Measurements from ENCODE around the gene BLACAT1.
"Not testable (repeated sequence)": the region's sequence is repeated elsewhere in the genome, so short reads cannot be mapped to it uniquely, and the experiment has no call there.

BLACAT1 gene

DNA sequence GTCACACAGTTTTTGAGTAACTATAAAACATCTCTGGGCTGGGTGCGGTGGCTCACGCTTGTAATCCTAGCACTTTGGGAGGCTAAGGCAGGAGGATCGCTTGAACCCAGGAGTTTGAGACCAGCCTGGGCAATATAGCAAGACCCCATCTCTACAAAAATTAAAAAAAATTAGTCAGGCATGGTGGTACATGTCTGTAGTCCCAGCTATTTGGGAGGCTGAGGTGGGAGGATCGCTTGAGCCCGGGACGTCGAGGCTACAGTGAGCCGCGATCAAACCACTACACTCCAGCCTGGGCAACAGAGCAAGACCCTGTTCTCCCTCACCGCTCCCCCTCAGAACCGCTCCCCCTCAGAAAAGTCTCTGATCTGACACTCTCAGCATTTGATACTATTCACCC is 26.7 kb upstream of the BLACAT1 start:
- H3K27ac ChIP-seq (ENCODE audit: low read depth, low read length); H3K9ac ChIP-seq (ENCODE audit: low read length); H3K4me3 ChIP-seq (ENCODE audit: low read depth, low read length); H3K36me3 ChIP-seq (ENCODE audit: control insufficient read depth, insufficient read depth, low read length); H3K9me3 ChIP-seq (ENCODE audit: control insufficient read depth, insufficient read depth, low read depth, low read length): not testable (repeated sequence)
- Histone ChIP-seq H3K4me1 (ENCODE audit: control insufficient read depth, insufficient read depth, low read length) (peaks cover 37% of the 10 kb centered on the region), H3K27me3 (ENCODE audit: control insufficient read depth, insufficient read depth, low read length) (peaks cover 11% of the 10 kb centered on the region; the same call in 1 of the 2 replicates)

DNA sequence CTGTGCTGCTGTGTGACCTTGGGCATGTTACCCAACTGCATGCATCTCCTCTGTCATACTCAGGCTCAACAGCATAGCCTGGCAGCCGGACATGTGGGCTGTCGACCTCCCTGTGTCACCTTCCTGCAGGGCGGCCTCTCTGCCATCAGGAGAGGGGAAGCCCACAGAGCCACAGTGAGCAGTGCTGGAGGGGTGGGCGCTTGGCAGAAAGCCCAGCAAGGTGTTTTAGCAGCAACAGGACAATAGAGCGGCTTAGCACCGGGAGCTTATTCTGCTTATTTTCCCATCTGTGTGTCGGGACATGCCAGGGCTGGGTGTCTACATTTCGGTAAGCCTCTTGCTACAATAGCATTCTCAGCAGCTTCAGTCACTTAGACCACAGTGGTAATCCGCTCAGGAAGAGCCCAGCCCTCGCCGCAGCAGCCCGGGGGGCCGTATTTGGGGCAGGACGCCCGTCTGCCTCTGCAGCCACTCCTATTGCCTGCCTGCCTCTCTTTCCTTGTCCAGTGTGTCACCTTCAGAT is 25.8 kb upstream of the BLACAT1 start:
- Histone ChIP-seq H3K9me3 (ENCODE audit: control insufficient read depth, insufficient read depth, low read depth, low read length) (no peaks in the 10 kb centered on the region), H3K4me3 (ENCODE audit: low read depth, low read length) (no peak overlapping the region), H3K36me3 (ENCODE audit: control insufficient read depth, insufficient read depth, low read length) (no peaks in the 10 kb centered on the region), H3K9ac (ENCODE audit: low read length) (no peak overlapping the region), H3K27me3 (ENCODE audit: control insufficient read depth, insufficient read depth, low read length) (peaks cover 11% of the 10 kb centered on the region; the same call in 1 of the 2 replicates), H3K27ac (ENCODE audit: low read depth, low read length) (no peak overlapping the region), H3K4me1 (ENCODE audit: control insufficient read depth, insufficient read depth, low read length) (peaks cover 46% of the 10 kb centered on the region)

DNA sequence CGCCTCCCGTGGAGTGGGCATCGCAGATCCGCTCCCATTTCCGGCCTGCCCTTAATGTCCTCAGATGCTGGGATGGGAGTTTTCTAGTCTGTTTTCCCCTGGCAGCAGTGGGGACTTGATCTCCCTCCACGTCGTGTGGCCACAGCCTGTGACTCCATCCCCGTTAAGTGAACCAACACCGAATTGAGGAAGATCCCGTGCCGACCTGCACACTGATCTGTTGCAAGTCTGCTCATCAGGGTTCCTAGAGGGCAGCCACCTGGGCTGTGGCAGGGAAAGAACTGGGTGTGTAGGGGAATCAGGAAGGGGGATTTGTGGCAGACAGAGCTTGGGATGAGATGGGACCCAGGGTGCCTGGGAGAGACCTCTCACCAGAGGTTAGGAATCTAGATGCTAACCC is 25.4 kb upstream of the BLACAT1 start:
- Histone ChIP-seq H3K9ac (ENCODE audit: low read length) (no peak overlapping the region), H3K27ac (ENCODE audit: low read depth, low read length) (no peak overlapping the region), H3K9me3 (ENCODE audit: control insufficient read depth, insufficient read depth, low read depth, low read length) (no peaks in the 10 kb centered on the region), H3K4me3 (ENCODE audit: low read depth, low read length) (no peak overlapping the region), H3K4me1 (ENCODE audit: control insufficient read depth, insufficient read depth, low read length) (peaks cover 47% of the 10 kb centered on the region), H3K36me3 (ENCODE audit: control insufficient read depth, insufficient read depth, low read length) (no peaks in the 10 kb centered on the region), H3K27me3 (ENCODE audit: control insufficient read depth, insufficient read depth, low read length) (peaks cover 11% of the 10 kb centered on the region; the same call in 1 of the 2 replicates)

DNA sequence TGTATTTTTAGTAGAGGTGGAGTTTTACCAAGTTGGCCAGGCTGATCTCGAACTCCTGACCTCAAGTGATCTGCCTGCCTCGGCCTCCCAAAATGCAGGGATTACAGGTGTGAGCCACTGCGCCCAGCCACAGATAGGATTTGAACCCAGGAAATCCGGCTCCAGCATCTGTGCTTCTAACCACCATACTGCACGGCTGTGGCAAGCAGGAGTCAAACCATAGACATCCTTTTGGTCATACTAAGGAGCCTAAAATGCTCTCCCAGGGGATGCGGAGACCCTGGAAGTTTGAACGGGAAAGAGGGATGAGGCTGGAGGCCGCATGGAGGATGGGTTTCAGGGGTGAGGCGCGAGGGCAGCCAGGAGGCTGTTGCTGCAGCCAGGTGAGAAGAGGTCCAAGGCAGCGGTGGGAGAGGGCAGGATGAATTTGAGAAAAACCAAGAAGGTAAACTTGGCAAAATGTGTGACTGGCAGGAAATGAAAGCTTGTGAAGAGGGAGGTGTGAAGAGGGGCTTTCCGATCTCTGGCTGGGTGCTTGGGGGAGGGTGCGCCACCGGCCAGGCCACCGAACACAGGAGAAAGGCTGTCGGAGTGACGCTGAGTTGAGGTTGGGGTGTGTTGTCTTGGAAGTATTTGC is 24.6 kb upstream of the BLACAT1 start:
- Histone ChIP-seq H3K4me3 (ENCODE audit: low read depth, low read length) (no peak overlapping the region), H3K27me3 (ENCODE audit: control insufficient read depth, insufficient read depth, low read length) (peaks cover 11% of the 10 kb centered on the region; the same call in 1 of the 2 replicates), H3K9me3 (ENCODE audit: control insufficient read depth, insufficient read depth, low read depth, low read length) (peaks cover 7% of the 10 kb centered on the region), H3K9ac (ENCODE audit: low read length) (no peak overlapping the region), H3K27ac (ENCODE audit: low read depth, low read length) (no peak overlapping the region), H3K4me1 (ENCODE audit: control insufficient read depth, insufficient read depth, low read length) (peaks cover 47% of the 10 kb centered on the region), H3K36me3 (ENCODE audit: control insufficient read depth, insufficient read depth, low read length) (no peaks in the 10 kb centered on the region)

DNA sequence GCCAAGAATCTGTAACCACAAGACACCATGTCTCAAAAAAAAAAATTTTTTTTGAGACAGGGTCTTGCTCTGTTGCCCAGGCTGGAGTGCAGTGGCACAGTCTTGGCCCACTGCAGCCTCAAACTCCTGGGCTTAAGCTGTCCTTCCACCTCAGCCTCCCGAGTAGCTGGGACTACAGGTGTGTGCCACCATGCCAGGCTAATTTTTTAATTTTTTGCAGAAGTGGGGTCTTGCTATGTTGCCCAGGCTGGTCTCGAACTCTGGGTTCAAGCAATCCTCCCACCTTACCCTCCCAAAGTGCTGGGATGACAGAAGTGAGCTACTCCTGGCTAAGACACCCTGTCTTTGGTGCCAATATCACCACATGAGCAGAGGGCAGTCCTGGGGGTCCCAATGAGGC is 23.1 kb upstream of the BLACAT1 start:
- H3K27me3 ChIP-seq (ENCODE audit: control insufficient read depth, insufficient read depth, low read length): peaks cover 11% of the 10 kb centered on the region; the same call in 1 of the 2 replicates
- not testable (repeated sequence) for H3K4me3 ChIP-seq (ENCODE audit: low read depth, low read length); H3K36me3 ChIP-seq (ENCODE audit: control insufficient read depth, insufficient read depth, low read length); H3K27ac ChIP-seq (ENCODE audit: low read depth, low read length); H3K9ac ChIP-seq (ENCODE audit: low read length)
- peaks cover 42% of the 10 kb centered on the region for H3K4me1 ChIP-seq (ENCODE audit: control insufficient read depth, insufficient read depth, low read length)
- peaks cover 16% of the 10 kb centered on the region for H3K9me3 ChIP-seq (ENCODE audit: control insufficient read depth, insufficient read depth, low read depth, low read length)

DNA sequence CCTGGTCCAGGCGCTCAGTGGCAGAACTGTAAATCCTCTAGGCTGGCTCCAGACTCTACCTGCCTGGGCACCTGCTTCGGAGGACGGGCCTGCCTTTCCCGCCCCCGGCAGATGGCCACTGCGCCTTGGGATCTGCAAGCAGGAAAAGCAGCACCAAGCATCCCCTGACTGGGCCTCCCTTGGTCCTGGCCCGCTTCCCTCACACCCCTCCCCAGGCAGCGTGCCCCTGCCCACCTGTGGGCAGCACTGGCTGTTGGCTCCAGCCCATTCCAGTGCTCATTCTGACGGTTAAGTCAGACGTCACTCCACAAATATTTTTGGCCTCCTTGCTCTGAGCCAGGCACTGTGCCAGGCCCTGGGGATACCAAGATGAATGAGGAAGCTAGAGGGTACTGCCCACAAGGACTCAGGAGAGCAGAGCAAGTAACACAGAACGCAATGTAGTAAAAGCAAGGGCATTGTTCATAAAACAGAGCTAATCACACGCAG is 22.0 kb upstream of the BLACAT1 start:
- Histone ChIP-seq H3K4me1 (ENCODE audit: control insufficient read depth, insufficient read depth, low read length) (peaks cover 41% of the 10 kb centered on the region), H3K4me3 (ENCODE audit: low read depth, low read length) (no peak overlapping the region), H3K36me3 (ENCODE audit: control insufficient read depth, insufficient read depth, low read length) (no peaks in the 10 kb centered on the region), H3K27me3 (ENCODE audit: control insufficient read depth, insufficient read depth, low read length) (peaks cover 11% of the 10 kb centered on the region; the same call in 1 of the 2 replicates), H3K9me3 (ENCODE audit: control insufficient read depth, insufficient read depth, low read depth, low read length) (peaks cover 16% of the 10 kb centered on the region), H3K27ac (ENCODE audit: low read depth, low read length) (no peak overlapping the region), H3K9ac (ENCODE audit: low read length) (no peak overlapping the region)

DNA sequence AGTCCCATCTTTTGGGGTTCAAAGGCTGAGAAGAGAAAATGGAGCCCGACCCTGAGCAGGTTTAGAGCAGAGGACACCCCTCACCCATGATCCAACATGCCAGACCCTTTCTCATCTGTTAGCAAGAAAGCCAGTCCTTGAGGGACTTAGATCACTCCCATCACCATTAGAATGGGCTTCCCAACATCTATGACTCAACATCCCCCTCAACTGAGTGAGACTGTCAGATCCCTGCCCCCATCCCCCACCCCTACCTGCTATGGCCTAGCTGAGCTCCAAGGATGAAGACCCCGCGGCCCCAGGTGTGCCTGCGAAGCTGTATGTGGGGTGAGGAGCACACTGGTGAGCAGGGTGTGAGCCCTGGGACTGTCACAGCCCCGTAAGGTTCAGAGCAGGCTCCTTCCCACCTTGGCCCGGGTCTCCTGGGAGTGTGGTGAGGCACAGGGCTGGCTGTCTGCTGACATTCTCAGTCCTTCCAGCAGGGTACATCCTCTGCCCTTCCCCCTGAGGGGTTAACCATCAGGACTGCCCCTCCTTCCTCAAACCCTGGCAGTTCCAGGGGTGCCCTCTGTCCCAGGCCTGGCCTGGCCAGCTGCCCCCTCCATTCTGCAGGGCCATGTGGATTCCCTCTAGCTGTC is 21.4 kb upstream of the BLACAT1 start:
- Histone ChIP-seq H3K4me1 (ENCODE audit: control insufficient read depth, insufficient read depth, low read length) (peaks cover 46% of the 10 kb centered on the region), H3K9me3 (ENCODE audit: control insufficient read depth, insufficient read depth, low read depth, low read length) (peaks cover 16% of the 10 kb centered on the region), H3K27ac (ENCODE audit: low read depth, low read length) (no peak overlapping the region), H3K9ac (ENCODE audit: low read length) (no peak overlapping the region), H3K36me3 (ENCODE audit: control insufficient read depth, insufficient read depth, low read length) (no peaks in the 10 kb centered on the region), H3K27me3 (ENCODE audit: control insufficient read depth, insufficient read depth, low read length) (peaks cover 11% of the 10 kb centered on the region; the same call in 1 of the 2 replicates), H3K4me3 (ENCODE audit: low read depth, low read length) (no peak overlapping the region)

DNA sequence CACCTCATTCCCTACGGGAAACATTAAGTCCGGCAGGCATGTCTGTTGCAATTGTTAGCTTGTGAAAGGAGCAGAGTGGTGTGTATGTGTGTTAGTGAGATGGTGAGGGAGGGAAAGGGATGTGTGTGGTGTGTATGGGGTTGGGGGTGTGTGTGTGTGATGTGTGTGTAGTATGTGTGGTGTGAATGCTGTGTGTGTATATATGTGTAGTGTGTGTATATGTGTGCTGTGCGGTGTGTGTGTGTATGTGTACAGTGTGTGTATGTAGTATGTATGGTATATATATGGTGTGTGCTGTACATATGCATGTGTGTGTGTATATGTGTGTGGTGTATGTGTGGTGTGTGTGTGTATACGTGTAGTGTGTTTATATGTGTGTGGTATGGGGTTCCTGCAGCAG is 20.8 kb upstream of the BLACAT1 start:
- Histone ChIP-seq H3K4me1 (ENCODE audit: control insufficient read depth, insufficient read depth, low read length) (peaks cover 40% of the 10 kb centered on the region), H3K27ac (ENCODE audit: low read depth, low read length) (no peak overlapping the region), H3K27me3 (ENCODE audit: control insufficient read depth, insufficient read depth, low read length) (peaks cover 11% of the 10 kb centered on the region; the same call in 1 of the 2 replicates), H3K4me3 (ENCODE audit: low read depth, low read length) (no peak overlapping the region), H3K9me3 (ENCODE audit: control insufficient read depth, insufficient read depth, low read depth, low read length) (peaks cover 16% of the 10 kb centered on the region), H3K9ac (ENCODE audit: low read length) (no peak overlapping the region), H3K36me3 (ENCODE audit: control insufficient read depth, insufficient read depth, low read length) (no peaks in the 10 kb centered on the region)

DNA sequence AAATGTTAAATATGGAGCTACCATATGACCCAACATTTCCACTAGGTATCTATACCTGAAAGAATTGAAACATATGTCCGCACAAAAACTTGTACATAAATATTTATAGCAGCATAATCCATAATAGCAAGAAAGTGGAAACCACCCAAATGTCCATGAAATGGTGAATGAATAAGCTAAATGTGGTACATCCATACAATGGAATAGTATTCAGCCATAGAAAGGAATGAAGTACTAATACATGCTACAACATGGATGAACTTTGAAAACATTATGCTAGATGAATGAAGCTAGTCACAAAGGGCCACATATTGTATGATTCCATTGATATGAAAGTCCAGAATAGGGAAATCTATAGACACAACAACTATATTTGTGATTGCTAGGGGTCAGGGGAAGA is 20.0 kb upstream of the BLACAT1 start:
- peaks cover 4% of the 10 kb centered on the region; the same call in 1 of the 2 replicates for H3K27me3 ChIP-seq (ENCODE audit: control insufficient read depth, insufficient read depth, low read length)
- no peak overlapping the region for H3K27ac ChIP-seq (ENCODE audit: low read depth, low read length)
- peaks cover 16% of the 10 kb centered on the region for H3K9me3 ChIP-seq (ENCODE audit: control insufficient read depth, insufficient read depth, low read depth, low read length)
- no peak overlapping the region for H3K4me3 ChIP-seq (ENCODE audit: low read depth, low read length)
- no peaks in the 10 kb centered on the region for H3K36me3 ChIP-seq (ENCODE audit: control insufficient read depth, insufficient read depth, low read length)
- H3K9ac ChIP-seq (ENCODE audit: low read length): no peak overlapping the region
- H3K4me1 ChIP-seq (ENCODE audit: control insufficient read depth, insufficient read depth, low read length): peaks cover 33% of the 10 kb centered on the region

DNA sequence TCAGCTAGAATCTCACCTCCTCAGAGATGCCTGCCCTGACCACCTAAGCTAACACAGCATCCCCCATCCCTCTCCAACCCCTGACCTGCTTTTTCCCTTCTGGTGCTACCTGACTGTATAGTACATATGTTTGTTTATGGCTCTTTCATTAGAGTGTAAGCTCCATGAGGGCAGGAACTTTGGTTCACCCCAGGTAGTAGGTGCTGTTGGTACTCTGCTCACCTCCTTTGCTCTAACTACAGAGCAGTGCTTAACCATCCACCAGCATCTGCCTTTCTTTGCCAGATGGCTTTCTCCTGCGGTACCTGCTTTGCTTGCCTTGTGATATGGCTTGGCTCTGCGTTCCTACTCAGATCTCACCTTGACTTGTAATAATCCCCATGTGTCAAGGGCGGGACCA is 18.7 kb upstream of the BLACAT1 start:
- no peaks in the 10 kb centered on the region for H3K36me3 ChIP-seq (ENCODE audit: control insufficient read depth, insufficient read depth, low read length)
- H3K4me1 ChIP-seq (ENCODE audit: control insufficient read depth, insufficient read depth, low read length): peaks cover 28% of the 10 kb centered on the region
- H3K27me3 ChIP-seq (ENCODE audit: control insufficient read depth, insufficient read depth, low read length): no peaks in the 10 kb centered on the region
- H3K9me3 ChIP-seq (ENCODE audit: control insufficient read depth, insufficient read depth, low read depth, low read length): peaks cover 16% of the 10 kb centered on the region
- H3K4me3 ChIP-seq (ENCODE audit: low read depth, low read length): no peak overlapping the region
- H3K9ac ChIP-seq (ENCODE audit: low read length): no peak overlapping the region
- no peak overlapping the region for H3K27ac ChIP-seq (ENCODE audit: low read depth, low read length)

DNA sequence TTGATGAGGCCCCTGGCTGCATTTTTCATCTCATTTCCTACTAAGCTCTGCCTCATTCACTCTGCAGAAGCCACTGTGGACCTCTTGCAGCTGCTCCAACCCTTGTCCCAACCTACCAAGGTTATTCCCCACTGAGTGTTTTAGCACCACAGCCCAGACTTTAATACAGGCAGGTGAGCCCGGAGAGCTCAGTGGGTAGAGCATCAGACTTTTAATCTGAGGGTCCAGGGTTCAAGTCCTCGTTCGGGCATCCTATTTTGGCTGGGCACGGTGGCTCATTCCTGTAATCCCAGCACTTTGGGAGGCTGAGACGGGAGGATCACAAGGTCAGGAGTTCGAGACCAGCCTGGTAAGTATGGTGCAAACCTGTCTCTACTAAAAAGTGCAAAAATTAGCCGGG is 18.1 kb upstream of the BLACAT1 start:
- peaks cover 16% of the 10 kb centered on the region for H3K9me3 ChIP-seq (ENCODE audit: control insufficient read depth, insufficient read depth, low read depth, low read length)
- H3K9ac ChIP-seq (ENCODE audit: low read length): no peak overlapping the region
- H3K36me3 ChIP-seq (ENCODE audit: control insufficient read depth, insufficient read depth, low read length): no peaks in the 10 kb centered on the region
- H3K4me1 ChIP-seq (ENCODE audit: control insufficient read depth, insufficient read depth, low read length): peaks cover 28% of the 10 kb centered on the region
- no peak overlapping the region for H3K27ac ChIP-seq (ENCODE audit: low read depth, low read length)
- no peaks in the 10 kb centered on the region for H3K27me3 ChIP-seq (ENCODE audit: control insufficient read depth, insufficient read depth, low read length)
- H3K4me3 ChIP-seq (ENCODE audit: low read depth, low read length): no peak overlapping the region
